Measurements from ENCODE around the gene GSTM3. TPM values are rescaled to one million over a fixed set of nuclear protein-coding genes. Genes with fewer than 3 reads are reported as not detected.
"Not testable (repeated sequence)": the region's sequence is repeated elsewhere in the genome, so short reads cannot be mapped to it uniquely, and the experiment has no call there.

Gene GSTM3
- total RNA-seq, 1 experiment from 2014 or later, result not detected

GRCh38 chr1:109750920-109751319 lies 10.1 kb upstream of the GSTM3 start:
- Histone ChIP-seq H3K9ac (ENCODE audit: low read length) (no peak overlapping the region), H3K79me2 (ENCODE audit: low read length) (no peaks in the 10 kb centered on the region), H3K27ac (ENCODE audit: low read length) (no peak overlapping the region), H2AFZ (ENCODE audit: low read length) (no peak overlapping the region), H3K9me2 (replicated peaks; ENCODE audit: insufficient read depth, low read length) (no peaks in the 10 kb centered on the region), H3K36me3 (ENCODE audit: insufficient read depth, low read length) (no peaks in the 10 kb centered on the region), H3K9me3 (ENCODE audit: low read length) (no peaks in the 10 kb centered on the region), H3K4me2 (ENCODE audit: low read depth, low read length, poor library complexity, severe bottlenecking) (no peak overlapping the region), H4K20me1 (ENCODE audit: insufficient read depth, low read depth, low read length) (no peaks in the 10 kb centered on the region), H3K27me3 (ENCODE audit: low read length) (no peaks in the 10 kb centered on the region), H3K4me3 (ENCODE audit: low read length) (no peak overlapping the region), H3K4me1 (ENCODE audit: low read length) (peaks cover 7% of the 10 kb centered on the region)
- DNase-seq, result no peak

GRCh38 chr1:109750241-109750882 lies 9.5 kb upstream of the GSTM3 start:
- Histone ChIP-seq H3K4me3 (ENCODE audit: low read length) (no peak overlapping the region), H3K9ac (ENCODE audit: low read length) (no peak overlapping the region), H4K20me1 (ENCODE audit: insufficient read depth, low read depth, low read length) (no peaks in the 10 kb centered on the region), H3K4me2 (ENCODE audit: low read depth, low read length, poor library complexity, severe bottlenecking) (no peak overlapping the region), H3K27ac (ENCODE audit: low read length) (no peak overlapping the region), H3K9me2 (replicated peaks; ENCODE audit: insufficient read depth, low read length) (no peaks in the 10 kb centered on the region), H3K4me1 (ENCODE audit: low read length) (peaks cover 1% of the 10 kb centered on the region), H2AFZ (ENCODE audit: low read length) (no peak overlapping the region), H3K36me3 (ENCODE audit: insufficient read depth, low read length) (no peaks in the 10 kb centered on the region), H3K79me2 (ENCODE audit: low read length) (no peaks in the 10 kb centered on the region), H3K9me3 (ENCODE audit: low read length) (no peaks in the 10 kb centered on the region), H3K27me3 (ENCODE audit: low read length) (no peaks in the 10 kb centered on the region)
- DNase-seq, result no peak

GRCh38 chr1:109749221-109749620 lies 8.4 kb upstream of the GSTM3 start:
- Histone ChIP-seq H4K20me1 (ENCODE audit: insufficient read depth, low read depth, low read length) (no peaks in the 10 kb centered on the region), H3K4me3 (ENCODE audit: low read length) (no peak overlapping the region), H3K27ac (ENCODE audit: low read length) (no peak overlapping the region), H3K27me3 (ENCODE audit: low read length) (no peaks in the 10 kb centered on the region), H3K36me3 (ENCODE audit: insufficient read depth, low read length) (no peaks in the 10 kb centered on the region), H2AFZ (ENCODE audit: low read length) (no peak overlapping the region), H3K4me2 (ENCODE audit: low read depth, low read length, poor library complexity, severe bottlenecking) (no peak overlapping the region), H3K9me3 (ENCODE audit: low read length) (no peaks in the 10 kb centered on the region), H3K9me2 (replicated peaks; ENCODE audit: insufficient read depth, low read length) (no peaks in the 10 kb centered on the region), H3K79me2 (ENCODE audit: low read length) (no peaks in the 10 kb centered on the region), H3K4me1 (ENCODE audit: low read length) (no peaks in the 10 kb centered on the region), H3K9ac (ENCODE audit: low read length) (no peak overlapping the region)
- DNase-seq, result no peak

- not testable (repeated sequence) for H3K79me2 ChIP-seq (ENCODE audit: low read length); H3K9me2 ChIP-seq (replicated peaks; ENCODE audit: insufficient read depth, low read length); H3K9me3 ChIP-seq (ENCODE audit: low read length); H3K4me1 ChIP-seq (ENCODE audit: low read length); H3K27me3 ChIP-seq (ENCODE audit: low read length); DNase-seq; H3K27ac ChIP-seq (ENCODE audit: low read length); H3K4me3 ChIP-seq (ENCODE audit: low read length); H4K20me1 ChIP-seq (ENCODE audit: insufficient read depth, low read depth, low read length); H3K36me3 ChIP-seq (ENCODE audit: insufficient read depth, low read length); H3K9ac ChIP-seq (ENCODE audit: low read length); H3K4me2 ChIP-seq (ENCODE audit: low read depth, low read length, poor library complexity, severe bottlenecking); H2AFZ ChIP-seq (ENCODE audit: low read length)
Observed at GRCh38 chr1:109748311-109748710, 7.5 kb upstream of the GSTM3 start.

GRCh38 chr1:109739738-109740614 lies 862 bp downstream of the GSTM3 start:
- Histone ChIP-seq H3K9me3 (ENCODE audit: low read length) (no peaks in the 10 kb centered on the region), H3K79me2 (ENCODE audit: low read length) (no peaks in the 10 kb centered on the region), H3K27me3 (ENCODE audit: low read length) (no peaks in the 10 kb centered on the region), H3K9ac (ENCODE audit: low read length) (no peak overlapping the region), H3K4me2 (ENCODE audit: low read depth, low read length, poor library complexity, severe bottlenecking) (no peak overlapping the region), H3K27ac (ENCODE audit: low read length) (no peak overlapping the region), H3K4me3 (ENCODE audit: low read length) (no peak overlapping the region), H2AFZ (ENCODE audit: low read length) (no peak overlapping the region), H3K9me2 (replicated peaks; ENCODE audit: insufficient read depth, low read length) (no peaks in the 10 kb centered on the region), H3K36me3 (ENCODE audit: insufficient read depth, low read length) (no peaks in the 10 kb centered on the region), H4K20me1 (ENCODE audit: insufficient read depth, low read depth, low read length) (no peaks in the 10 kb centered on the region), H3K4me1 (ENCODE audit: low read length) (no peaks in the 10 kb centered on the region)
- DNase-seq, result no peak

GRCh38 chr1:109733236-109733870 lies 7.5 kb downstream of the GSTM3 start:
- no peak overlapping the region for H2AFZ ChIP-seq (ENCODE audit: low read length)
- no peak overlapping the region for H3K4me2 ChIP-seq (ENCODE audit: low read depth, low read length, poor library complexity, severe bottlenecking)
- H3K4me1 ChIP-seq (ENCODE audit: low read length), result no peaks in the 10 kb centered on the region
- no peaks in the 10 kb centered on the region for H3K9me2 ChIP-seq (replicated peaks; ENCODE audit: insufficient read depth, low read length)
- no peaks in the 10 kb centered on the region for H3K27me3 ChIP-seq (ENCODE audit: low read length)
- H3K9me3 ChIP-seq (ENCODE audit: low read length), result no peaks in the 10 kb centered on the region
- no peaks in the 10 kb centered on the region for H3K36me3 ChIP-seq (ENCODE audit: insufficient read depth, low read length)
- no peak overlapping the region for H3K27ac ChIP-seq (ENCODE audit: low read length)
- H3K9ac ChIP-seq (ENCODE audit: low read length), result no peak overlapping the region
- no peak for DNase-seq
- no peaks in the 10 kb centered on the region for H4K20me1 ChIP-seq (ENCODE audit: insufficient read depth, low read depth, low read length)
- H3K79me2 ChIP-seq (ENCODE audit: low read length), result no peaks in the 10 kb centered on the region
- no peak overlapping the region for H3K4me3 ChIP-seq (ENCODE audit: low read length)

GRCh38 chr1:109732390-109732881 lies 8.4 kb downstream of the GSTM3 start:
- H3K4me1 ChIP-seq (ENCODE audit: low read length), result no peaks in the 10 kb centered on the region
- no peak overlapping the region for H3K4me2 ChIP-seq (ENCODE audit: low read depth, low read length, poor library complexity, severe bottlenecking)
- DNase-seq, result no peak

GRCh38 chr1:109730666-109731065 lies 10.2 kb downstream of the GSTM3 start:
- DNase-seq, result no peak

More at GRCh38 chr1:109732390-109732881, 8.4 kb downstream of the GSTM3 start:
- Histone ChIP-seq H2AFZ (ENCODE audit: low read length) (no peak overlapping the region), H3K9me2 (replicated peaks; ENCODE audit: insufficient read depth, low read length) (no peaks in the 10 kb centered on the region), H3K4me3 (ENCODE audit: low read length) (no peak overlapping the region), H3K9ac (ENCODE audit: low read length) (no peak overlapping the region), H3K27me3 (ENCODE audit: low read length) (no peaks in the 10 kb centered on the region), H3K79me2 (ENCODE audit: low read length) (no peaks in the 10 kb centered on the region), H3K27ac (ENCODE audit: low read length) (no peak overlapping the region), H3K36me3 (ENCODE audit: insufficient read depth, low read length) (no peaks in the 10 kb centered on the region), H3K9me3 (ENCODE audit: low read length) (no peaks in the 10 kb centered on the region), H4K20me1 (ENCODE audit: insufficient read depth, low read depth, low read length) (no peaks in the 10 kb centered on the region)

More at GRCh38 chr1:109730666-109731065, 10.2 kb downstream of the GSTM3 start:
- no peaks in the 10 kb centered on the region for H3K9me3 ChIP-seq (ENCODE audit: low read length)
- no peaks in the 10 kb centered on the region for H4K20me1 ChIP-seq (ENCODE audit: insufficient read depth, low read depth, low read length)
- no peak overlapping the region for H3K4me2 ChIP-seq (ENCODE audit: low read depth, low read length, poor library complexity, severe bottlenecking)
- no peaks in the 10 kb centered on the region for H3K4me1 ChIP-seq (ENCODE audit: low read length)
- no peaks in the 10 kb centered on the region for H3K27me3 ChIP-seq (ENCODE audit: low read length)
- H3K79me2 ChIP-seq (ENCODE audit: low read length), result no peaks in the 10 kb centered on the region
- no peak overlapping the region for H2AFZ ChIP-seq (ENCODE audit: low read length)
- H3K36me3 ChIP-seq (ENCODE audit: insufficient read depth, low read length), result no peaks in the 10 kb centered on the region
- H3K9ac ChIP-seq (ENCODE audit: low read length), result no peak overlapping the region
- no peak overlapping the region for H3K27ac ChIP-seq (ENCODE audit: low read length)
- no peaks in the 10 kb centered on the region for H3K9me2 ChIP-seq (replicated peaks; ENCODE audit: insufficient read depth, low read length)
- H3K4me3 ChIP-seq (ENCODE audit: low read length), result no peak overlapping the region
